COLO668 (cell line): ENCODE data around the gene CLRN3.
A peak's percentile ranks its signal among the peaks of the same experiment; 100 is the strongest.

Source experiments
- DNase-seq: peaks from one replicate; lab custom pipeline; 2025; ENCODE audit not compliant: unreplicated experiment; lab: John Stamatoyannopoulos, UW

The CLRN3 gene

DNA sequence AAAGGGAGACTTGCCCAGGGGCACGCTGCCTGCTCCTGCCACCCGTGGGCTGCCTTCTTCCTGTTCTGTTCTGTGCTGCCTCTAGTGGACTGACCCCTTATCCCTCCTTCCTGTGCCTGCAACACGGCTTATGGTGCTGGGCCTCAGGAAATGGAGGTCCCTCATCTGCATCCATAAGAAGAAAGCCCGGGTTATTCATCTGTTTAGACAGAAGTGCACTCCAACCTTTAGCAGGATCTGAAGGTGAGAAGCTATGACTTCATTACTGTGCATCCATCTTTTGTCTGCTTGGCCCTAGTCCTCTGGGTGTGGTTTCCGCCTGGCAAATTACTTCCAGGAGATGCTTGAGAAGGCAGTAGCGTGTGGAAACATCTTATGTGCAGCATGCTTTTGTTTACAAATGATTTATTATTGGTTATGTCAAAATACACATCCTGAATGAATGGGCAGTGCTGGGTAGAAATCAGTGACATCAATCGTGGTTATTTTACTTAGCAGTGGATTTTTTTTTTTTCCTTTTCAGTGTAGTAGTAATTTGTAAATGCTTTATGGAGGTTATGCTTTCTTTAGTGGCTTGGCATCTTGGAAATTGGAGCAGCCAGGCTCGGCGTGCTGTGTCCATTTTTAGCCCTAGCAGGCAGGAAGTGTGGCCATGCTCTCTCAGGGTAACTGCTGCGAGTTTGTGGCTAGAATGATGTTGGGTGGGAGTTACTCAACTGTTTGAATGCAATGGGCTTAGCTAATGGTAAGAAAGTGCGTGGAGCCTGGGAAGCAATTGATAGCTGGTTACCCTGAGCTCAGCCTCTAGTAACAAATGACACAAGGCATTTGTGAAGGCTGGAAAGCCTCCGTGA, 26.9 kb upstream of the CLRN3 start:
- DNase-seq = no peak

DNA sequence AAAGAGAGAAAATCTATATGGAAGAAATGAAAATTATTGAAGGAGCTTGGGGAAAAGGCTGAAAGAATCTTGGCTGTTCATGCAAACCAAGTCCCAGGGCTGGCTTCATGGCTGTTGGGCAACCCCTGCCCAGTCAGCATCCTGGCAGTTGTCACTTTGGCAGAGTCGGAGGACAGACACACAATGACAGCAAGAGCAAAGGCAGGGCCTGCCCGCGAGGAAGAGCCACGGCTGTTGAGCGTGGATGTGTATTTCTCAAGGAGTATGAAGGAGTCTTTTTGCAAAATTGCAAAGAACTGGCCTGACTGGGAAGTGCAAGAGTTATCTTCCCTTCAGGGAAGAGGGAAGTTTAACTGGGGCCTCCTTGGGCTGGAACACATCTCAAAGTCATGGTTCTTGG, 25.8 kb upstream of the CLRN3 start:
- DNase-seq = no peak

DNA sequence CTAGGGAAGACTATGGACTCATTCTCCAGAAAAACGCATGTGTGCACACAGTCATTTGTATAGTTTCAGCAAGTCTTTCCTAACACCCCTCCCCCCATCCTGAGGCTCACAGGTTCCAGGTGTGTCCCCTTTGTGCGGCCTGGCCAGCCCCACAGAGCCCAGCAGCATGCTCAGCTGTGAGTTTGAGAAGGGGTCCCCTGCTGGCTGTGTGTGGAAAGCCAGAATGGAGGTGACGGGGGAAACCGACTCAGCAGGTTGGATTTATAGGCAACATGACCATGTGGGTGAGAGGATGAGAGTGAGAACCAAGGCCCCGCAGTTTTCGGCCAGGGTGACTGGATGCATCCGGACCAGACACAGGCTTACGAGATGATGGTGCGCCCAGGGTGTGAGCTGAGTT, 24.1 kb upstream of the CLRN3 start:
- no peak for DNase-seq

DNA sequence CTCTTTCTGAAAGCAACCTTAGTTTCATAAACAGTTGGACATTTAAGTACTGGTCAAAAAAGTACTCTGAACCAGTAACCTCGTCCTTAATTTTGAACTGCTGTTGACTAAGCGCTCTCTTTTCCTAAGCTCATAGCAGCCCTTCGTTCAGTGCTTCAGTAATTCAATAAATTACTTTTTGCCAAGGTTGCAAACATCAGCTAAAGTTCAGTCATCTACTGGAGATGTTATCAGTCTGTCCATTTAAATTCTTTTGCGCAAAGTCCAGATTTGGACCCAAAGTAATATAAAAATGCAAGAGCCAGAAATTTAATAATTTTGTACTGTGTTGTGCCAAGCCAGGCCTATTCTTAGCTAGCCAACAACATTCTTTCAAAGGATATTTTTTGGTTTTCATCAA, 22.6 kb upstream of the CLRN3 start:
- DNase-seq = no peak

DNA sequence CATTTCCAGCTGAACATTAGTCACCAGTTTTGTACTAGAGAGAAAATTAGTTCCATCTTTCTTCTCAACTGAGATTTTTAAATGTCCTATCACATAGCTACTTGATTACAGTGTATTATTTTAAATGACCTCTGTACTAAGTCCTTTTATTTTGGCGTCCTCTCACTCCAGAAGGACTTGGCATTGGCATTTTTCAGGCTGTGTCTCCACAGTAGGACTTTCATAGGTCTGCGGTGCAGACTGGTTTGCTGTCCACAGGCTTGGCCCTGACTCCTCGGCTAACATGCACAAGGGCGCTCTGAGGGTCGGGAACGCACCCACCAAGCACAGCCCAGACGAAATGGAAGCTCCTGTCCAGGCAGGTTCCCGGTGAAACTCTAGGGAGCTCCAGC, 20.6 kb upstream of the CLRN3 start:
- no peak for DNase-seq

DNA sequence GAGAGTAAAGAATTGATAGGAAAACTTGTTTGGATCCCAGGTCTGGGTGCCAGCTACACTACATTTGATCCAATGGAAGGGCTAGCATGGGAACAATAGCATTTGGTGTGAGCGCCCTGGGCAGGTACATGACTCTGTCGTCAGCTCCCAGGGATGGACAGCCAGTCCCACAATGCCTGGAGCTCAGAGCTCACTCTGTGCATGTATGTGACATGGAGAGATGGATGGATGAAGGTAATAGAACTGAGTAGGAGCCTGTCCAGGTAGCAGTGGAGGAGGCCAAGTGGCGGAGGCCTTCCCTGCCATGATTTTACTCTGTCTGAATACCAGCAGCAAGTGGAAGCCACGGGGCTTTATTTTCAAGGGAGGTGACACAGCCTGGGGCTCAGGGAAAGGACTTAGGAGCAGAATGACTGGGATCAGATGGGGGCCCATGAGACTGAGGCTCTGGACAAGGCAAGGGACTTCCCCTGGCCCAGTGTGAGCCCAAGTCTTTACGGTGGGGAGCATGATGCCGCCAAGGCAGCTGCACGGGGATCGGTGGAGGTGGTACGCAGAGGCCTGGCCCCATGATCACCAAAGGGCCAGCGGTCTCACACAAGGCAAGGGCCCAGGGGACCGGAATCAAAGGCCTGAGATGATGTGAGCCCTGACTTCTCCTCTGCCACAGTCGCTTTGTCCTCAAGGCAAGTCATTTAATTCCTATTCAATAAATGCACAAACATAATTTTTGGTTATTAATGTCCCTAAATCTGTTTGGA, 20.0 kb upstream of the CLRN3 start:
- no peak for DNase-seq

DNA sequence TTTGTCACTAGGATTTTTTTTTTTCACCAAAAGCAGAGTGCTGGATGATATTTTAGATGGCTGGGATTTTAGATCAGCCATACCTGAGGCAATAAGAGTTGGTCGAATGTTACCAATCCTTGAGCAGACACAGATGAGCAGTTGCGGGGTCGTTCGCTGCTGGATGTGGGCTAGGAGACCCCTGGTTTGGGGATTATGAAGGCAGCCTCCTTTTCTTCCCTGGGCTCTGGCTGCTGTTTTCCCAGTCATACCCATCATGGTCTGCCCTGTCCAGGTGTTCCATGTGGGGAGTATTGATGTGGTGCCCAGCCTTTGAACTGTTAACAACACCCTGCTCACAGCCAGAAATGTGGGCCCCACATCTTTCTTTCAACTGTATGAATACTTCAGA, 19.1 kb upstream of the CLRN3 start:
- DNase-seq = no peak

DNA sequence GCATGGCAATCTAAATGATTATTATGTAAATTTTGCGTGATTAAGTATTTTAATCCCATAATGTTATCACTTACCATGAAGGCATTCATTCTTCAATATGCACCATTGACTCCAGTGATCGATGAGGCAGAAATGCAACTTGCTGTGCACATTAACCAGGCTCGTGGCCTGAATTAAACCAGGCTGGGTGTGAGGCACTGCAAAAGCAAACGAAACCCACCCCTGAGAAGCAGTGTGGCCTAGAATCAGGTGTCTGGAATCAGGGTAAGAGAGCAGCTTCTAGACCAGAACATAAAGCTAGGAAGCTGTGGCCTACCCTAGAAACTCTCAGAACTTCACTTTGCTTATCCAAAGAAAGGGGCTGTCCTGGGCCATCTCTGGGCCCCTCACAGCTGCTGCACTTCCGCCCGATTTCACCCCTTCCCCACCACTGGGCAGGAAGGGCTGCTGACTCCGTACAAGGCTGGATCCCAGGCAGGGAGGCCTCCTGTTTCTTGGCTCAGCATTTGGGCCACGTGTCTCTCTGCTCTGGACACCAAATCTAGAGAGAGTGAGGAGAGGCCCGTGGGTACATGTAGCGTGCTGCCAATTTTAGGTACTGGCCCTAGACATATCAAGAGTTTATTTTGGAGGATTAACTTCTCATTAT, 18.6 kb upstream of the CLRN3 start:
- no peak for DNase-seq

DNA sequence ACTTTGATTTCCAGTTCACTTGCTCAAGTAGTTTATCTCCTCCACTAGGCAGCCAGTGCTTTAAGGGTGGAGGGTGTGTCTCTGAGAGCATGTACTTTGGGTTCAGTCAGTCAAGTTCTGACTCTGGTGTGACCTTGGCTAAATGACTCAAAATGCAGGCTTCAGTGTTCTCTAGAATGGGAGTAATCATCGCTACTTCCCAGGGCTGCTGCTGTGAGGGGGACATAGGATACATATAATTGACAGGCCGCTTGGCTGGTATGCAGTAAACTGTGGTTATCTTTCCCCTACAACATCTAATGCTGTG, 17.7 kb upstream of the CLRN3 start:
- DNase-seq = no peak

DNA sequence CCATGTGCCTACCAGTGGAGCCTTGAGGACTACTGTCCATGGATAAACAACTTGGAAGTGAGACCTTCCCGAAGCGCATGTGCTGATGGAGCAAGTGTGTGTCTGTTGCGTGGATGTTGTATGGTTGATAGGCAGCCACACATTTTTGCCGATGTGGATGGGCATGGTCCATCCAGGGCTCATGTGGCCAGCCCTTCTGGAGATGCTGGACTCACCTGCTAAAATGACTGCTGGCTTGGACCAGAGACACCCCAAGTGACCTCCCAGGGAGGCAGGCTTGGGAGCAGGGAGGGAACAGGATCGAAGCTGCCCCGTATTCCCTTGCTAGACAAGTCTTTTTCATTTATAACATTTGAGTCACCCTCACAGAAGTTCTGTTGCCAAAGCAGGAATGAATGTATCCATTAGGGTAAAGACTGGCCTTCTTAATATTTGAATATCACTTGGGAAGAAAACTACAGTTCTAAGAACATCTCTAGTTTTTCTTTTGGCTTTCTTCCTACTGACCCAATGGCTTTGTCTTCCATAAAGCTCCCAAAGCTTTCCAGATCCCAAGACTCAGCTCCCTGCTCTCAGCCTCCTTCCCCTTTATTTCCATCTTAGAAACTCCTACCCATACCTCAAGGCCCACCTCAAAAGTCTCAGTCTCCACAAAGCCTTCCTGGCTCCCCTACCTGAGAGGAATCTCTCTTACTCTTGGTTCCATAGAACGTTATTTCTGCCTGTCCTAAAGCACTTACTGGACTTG, 17.1 kb upstream of the CLRN3 start:
- DNase-seq = no peak

DNA sequence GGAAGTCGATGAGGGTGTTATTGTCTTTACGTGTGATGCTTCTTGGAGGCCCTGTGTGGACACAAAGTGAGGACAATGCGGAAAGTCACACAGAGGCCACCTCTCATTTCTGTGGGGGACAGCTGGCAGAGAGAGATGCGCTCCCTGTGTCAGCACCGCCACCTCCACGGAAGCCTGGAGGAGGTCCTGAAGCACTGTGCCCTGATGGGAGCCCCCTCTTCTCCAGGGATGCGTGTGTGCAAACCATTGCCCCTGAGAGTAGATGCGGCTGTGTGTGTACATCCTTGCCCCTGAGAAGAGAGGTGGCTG, 16.2 kb upstream of the CLRN3 start:
- no peak for DNase-seq

DNA sequence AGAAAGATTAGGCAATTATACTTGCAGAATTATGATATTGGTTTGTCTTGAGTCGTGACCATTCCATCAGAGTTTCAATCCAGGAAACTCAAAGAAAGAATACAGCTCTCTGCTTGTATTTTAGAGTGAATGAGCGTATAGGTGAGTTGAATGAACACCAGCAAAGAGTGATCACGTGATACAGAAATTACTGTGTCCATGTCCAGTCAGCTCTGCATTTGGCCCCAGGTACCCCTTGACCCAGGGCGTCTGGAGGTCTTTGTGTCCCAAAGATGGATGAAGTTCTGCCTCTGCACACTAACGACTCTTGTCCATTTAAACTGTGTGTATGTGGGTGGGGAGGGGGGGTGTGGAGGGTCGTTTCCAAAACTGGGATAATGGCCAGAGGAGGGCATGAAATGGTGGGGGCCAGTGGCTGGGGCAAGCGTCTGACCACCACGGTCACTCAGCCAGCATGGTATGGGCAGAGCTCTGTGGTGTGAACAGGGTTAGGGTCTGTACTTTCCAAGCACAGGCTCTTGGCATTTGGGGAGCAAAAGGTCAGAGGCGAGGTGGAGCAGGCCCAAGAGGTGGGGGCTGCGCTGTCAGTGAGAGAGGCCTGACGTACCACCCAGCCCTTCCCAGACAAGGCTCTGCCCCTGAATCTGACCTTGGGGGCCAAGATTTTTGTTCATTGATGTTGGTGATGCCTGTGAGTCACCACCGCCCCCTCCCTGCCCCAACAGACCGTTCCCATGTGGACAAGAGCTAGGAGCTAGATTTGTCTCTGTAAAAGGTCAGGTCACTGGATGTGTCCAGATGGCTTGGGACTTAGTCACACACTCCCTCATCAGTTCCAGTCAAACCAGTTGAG, 15.6 kb upstream of the CLRN3 start:
- no peak for DNase-seq

DNA sequence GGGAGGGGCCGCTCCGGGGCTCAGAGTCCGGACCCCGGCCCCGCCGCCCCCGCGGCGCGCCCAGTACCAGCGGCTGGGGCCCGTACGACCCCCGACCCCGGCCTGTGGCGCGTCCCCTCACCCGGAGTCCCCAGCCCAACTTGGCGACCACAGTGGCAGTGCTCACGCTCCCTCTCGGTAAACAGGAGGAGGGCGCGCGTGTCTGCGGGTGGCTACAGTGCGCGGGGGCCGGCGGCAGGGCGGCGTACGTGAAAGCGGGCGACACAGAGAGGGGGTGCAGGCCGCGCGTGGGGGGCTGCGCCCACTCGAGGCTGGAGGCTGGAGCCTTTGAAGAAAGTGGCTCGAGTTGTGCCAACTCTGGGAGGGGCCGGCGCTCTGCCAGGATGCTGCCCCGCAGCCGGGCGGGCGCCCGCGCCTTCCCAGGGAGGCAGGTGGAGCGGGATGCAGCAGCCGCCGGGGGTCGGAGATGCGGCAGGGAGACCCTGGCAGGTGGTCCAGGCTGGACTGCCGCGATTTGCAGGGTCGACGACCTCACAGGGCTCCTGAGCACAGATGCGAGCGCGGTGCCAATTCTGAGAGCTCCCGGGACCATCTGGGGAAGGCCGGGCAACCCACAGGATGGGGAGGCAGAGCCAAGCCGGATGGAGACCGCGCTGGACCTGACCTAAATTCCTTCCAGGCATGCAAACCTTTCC, 14.8 kb upstream of the CLRN3 start:
- DNase-seq = no peak

DNA sequence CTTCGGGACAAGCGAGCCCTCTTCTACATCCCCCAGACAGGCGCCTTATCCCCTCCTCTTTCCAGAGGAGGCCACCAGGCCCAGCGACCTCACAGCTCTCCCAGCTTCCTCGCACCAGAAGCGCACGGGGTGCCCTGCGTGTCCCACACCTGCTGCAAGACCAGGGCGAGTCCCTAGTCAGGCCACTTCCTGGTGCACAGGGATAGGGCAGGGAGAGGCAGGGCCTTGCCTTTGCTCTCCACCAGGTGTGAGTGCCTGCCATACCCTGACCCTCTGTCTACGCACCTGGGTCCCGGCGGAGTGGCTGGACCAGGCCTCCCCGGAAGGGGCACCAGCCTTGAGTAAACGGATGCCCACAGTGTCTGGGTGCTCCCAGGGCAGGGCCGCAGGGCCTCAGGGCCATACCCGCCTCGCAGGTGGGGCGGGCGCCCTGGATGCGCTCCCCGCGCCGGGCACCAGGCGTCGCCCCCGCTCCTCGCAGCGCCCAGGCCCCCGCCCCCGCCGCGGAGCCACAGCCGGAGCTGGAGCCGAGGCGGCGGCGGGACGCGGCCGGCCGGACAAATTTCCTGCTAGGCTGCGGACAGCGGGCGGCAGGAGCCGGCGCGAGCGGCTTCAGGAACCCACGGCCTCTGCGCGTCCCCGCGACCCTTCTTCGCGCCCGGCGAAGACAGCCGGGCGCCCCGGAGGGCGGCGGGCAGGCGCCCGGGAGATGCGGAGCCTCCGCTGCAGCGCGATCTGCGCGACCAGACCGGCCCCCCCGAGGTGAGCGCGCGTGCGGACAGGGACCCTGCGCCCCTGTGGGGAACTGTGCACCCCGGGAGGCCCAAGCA, 14.0 kb upstream of the CLRN3 start, which contains the start of gene PTPRE:
PTPRE (plus strand) TSS at position 556 of the 830 bp plus-strand sequence. CDS start 133,779 bp downstream, outside the sequence.
- DNase-seq = peak; percentile 30

DNA sequence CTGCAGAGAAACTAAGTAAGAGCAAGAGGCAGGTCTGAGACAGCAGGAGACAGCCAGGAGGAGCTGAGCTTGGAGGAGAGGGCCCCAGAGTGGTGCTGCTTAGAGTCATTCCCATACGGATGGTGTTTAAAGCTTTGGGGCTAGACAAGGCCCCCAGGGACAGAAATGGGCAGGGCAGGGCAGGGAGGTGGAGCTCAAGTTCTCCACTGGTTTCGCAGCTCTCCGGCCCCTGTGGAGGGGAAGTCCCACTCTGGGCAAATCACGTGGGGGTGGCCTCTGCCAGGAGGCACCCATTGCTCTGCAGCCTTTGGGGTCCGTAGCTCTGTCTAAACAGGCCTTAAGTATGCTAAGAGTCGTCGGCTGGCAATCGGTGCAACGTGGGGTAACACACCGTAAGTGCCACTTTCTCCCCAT, 13.1 kb upstream of the CLRN3 start:
- no peak for DNase-seq

DNA sequence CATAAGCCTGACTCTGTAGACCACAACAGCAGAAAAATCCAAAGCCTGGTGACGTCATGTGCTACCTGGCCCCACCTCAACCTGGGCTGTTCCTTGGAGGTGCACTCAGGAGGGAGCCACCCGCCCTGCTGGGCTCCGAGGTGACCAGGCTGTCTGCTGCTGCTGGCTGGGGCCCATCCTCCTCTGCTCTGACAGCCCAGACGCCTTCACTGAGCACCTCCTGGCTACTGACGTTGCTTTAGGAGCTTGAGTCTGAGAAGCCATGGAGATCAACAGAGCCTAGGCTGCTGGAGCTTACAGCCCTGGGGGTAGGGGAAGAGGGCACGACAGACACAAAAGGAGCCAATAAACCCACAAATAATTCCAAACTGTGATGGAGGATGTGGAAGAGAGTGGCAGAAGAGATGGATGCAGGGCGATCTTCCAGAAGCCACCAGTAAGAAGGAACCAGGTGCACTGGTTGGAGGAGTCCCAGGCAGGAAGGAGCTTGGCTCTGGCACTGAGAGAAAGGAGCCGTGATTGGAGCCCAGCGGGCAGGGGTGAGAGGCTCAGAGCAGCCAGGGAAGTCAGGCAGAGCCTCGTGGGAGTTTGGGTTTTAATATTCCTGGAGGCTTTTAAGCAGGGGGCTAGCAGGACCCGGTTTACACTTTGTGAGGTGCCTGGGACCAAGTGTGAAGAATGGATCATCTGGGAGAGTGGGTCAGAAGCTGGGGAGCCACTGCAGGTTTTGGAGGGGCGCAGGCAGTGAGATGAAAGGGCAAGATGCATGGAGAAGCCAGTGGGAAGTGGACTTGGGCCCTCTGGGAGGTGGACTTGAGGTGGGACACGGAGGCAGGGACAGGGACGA, 12.5 kb upstream of the CLRN3 start:
- DNase-seq = no peak

DNA sequence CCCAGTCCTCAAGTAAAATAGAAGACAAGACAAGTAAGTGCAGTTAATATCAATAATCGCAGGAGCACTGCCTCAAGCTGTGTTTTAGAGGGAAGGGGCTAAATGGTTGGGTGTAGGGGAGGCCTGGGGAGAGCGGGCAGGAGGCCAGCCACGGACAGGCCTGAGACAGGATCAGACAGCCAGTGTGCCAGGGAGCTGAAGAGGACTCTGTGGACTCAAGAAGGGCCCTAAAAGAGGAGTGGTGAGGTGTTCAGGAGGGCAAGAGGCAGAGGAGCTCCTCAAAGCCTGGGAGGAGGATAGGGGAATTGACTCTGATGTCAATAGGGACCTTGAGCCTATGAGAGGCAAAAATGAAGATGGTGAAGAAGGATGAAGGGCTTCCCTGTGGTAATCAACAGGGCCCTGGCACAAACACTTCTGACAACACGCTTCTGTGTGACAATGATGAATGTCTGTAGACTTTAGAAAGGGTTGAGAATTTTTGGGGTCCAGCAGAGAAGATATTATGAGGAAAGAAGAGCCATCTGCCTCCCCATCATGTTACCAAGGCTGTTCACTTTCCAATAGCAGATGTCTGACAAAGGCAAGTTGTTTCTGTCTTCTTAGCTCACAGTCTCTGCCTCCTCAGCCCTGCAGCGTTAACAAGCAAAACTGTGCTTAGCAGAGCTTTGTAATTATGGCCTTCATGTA, 11.7 kb upstream of the CLRN3 start:
- DNase-seq = no peak

DNA sequence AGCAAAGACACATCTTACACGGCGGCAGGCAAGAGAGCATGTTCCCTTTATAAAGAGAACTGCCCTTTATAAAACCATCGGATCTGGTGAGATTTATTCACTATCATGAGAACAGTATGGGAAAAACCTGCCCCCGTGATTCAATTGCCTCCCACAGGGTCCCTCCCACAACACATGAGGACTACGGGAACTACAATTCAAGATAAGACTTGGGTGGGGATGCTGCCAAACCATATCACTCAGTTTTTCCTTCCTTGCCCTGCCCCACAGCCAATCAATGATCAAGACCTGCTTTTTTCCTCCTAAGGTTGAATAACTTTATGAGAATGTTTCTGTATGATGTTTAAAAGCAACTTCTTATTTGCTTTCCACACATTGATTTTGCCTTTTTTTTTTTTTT, 11.0 kb upstream of the CLRN3 start:
- no peak for DNase-seq
